Medulla oblongata (tissue), 1 donor: Measurements from ENCODE around the gene CXCR6.

ENCODE experiments used
- DNase-seq: peaks from one replicate; pipeline ENCODE4 v3.0.0-alpha.2; 2015; ENCODE audit errors: extremely low spot score

CXCR6 gene

GRCh38 chr3:45943207-45943846, at the start of gene CXCR6:
Gene CXCR6, plus strand, starts transcription at chr3:45943464. Its CDS starts 3,018 bp downstream, at chr3:45946482.
- DNase-seq, result no peak

DNA sequence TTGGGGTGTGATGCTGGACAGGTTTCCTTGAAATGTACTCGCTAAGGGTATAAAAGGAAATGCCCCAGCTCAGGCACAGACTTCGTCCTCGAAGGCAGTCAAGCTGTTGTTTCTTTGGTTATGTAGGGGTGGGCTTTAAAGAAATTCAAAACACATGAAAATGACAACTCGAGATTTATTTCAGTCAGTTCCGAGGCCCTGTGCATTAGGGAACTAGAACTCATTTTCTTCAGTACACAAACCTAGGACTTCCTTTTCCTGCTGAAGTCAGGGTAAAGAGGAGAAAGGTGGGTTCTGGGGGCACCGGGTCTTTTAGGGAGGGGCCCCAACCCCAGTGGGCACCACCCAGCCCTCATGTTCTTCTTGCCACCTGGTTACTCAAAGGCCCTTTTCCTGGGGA, 49.2 kb upstream of the CXCR6 start:
- DNase-seq, result peak; percentile 9

DNA sequence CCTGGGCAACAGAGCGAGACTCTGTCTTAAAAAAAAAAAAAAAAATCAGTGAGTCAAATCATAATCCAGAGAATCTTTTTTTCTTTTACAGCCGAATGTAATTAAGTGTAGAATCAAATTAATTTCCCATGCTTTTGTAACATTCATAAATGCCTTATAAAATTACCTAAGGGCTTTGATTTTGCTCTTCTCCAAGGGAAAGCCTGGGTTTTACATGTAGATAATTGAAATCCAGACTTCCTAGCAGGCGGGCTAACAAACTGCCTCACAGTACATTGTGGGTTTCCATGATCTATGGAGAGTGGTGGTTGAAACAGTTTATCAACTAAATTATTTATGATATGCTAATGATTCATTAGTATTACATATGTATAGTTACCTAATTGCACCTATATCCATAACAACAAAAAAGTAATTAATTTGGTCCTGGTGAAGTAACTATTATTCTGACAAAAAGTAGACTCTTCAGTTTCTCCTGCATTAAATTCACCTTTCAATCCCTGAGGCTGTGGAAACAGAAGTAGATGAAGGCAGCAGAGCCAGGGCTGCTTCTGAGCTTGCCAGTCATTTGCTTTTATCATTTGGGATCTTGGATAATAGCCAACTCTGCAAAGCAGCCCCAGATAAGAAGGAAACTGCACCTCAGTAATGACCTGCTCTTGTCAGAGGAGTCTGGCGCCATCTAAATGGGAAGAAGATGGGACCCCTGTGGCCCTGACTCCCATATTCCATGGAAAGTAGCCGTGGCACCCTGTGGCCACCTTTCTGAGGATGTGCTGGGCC, 47.4 kb upstream of the CXCR6 start:
- DNase-seq, result no peak

GRCh38 chr3:45896956-45897355, 46.3 kb upstream of the CXCR6 start:
- DNase-seq, result no peak

- DNase-seq, result no peak
These were observed 38.3 kb upstream of the CXCR6 start for GRCh38 chr3:45904931-45905330.

DNA sequence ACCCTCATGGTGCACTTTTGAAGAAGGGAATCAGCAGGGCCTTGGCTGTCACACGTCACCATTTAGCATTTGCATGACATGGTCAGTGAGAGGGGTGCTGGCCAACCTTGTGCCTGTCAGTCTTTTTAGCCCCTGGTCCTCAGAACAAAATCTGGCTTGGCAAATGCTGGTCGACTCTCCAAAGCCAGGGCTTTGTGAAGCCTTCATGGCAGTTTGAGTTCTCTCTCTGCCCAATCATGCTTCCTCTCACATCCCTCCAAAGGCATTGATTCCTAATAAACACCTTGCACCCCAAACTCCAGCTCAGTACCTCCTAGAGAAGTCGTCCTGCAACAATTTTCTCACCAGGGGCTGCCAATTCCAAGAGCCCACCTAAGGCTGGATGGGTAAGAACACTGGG, 37.5 kb upstream of the CXCR6 start:
- DNase-seq, result no peak

DNA sequence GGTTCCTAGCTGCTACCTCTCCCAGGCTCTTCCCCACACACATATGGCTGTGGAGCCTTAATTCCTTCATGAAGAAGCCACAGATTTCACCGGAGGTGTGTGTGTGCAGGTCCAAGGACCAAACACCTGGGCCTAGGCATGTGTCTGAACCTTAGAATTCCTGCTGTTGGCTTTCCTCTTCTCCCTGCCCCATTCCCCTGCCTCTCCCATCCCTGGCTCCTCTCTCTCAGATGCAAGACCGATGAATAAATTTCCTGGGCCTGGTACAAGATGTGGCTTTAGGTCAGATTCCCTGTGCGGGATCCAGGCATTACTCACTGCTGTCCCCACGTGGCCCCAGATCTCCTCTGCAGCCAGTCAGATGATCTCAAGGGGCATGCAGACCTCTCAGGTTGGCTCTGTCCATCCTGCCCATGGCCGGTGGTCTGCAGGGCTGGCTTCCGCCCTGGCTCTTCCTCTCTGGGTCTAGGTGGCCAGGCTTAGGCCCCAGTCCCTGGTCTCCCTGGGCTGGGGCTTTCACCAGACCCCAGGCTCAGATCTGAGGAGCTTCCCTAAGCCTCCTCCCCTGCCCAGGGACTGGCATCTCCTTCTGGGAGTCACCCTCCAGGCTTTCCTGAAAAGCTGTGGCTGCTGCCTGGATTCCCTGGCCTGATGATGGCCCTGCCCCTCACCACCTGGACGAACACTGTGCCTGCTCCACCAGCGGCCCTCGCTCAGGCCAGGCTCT, 36.4 kb upstream of the CXCR6 start:
- DNase-seq, result no peak

- DNase-seq, result no peak
These were observed 35.2 kb upstream of the CXCR6 start for GRCh38 chr3:45907769-45908705.

GRCh38 chr3:45908761-45909160, 34.5 kb upstream of the CXCR6 start:
- DNase-seq, result no peak

GRCh38 chr3:45909542-45909941, 33.7 kb upstream of the CXCR6 start:
- no peak for DNase-seq

DNA sequence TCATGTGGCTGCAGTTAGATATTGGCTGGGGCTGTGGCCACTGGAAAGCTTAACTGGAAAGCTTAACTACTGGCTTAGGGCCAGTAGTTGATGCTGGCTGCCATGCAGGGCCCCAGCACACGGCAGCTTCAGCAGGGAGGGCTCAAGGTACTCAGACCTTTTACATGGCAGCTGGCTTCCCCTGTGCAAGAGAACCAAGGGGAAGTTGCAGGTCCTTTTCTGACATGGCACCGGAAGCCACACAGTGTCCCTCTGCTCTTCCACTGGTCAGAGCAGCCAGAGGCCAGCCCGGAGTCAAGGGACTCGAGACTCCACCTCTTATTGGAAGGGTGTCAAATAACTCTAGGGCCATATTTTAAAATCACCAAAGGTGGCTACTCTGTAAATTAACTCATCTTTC, 32.4 kb upstream of the CXCR6 start:
- DNase-seq, result no peak

DNA sequence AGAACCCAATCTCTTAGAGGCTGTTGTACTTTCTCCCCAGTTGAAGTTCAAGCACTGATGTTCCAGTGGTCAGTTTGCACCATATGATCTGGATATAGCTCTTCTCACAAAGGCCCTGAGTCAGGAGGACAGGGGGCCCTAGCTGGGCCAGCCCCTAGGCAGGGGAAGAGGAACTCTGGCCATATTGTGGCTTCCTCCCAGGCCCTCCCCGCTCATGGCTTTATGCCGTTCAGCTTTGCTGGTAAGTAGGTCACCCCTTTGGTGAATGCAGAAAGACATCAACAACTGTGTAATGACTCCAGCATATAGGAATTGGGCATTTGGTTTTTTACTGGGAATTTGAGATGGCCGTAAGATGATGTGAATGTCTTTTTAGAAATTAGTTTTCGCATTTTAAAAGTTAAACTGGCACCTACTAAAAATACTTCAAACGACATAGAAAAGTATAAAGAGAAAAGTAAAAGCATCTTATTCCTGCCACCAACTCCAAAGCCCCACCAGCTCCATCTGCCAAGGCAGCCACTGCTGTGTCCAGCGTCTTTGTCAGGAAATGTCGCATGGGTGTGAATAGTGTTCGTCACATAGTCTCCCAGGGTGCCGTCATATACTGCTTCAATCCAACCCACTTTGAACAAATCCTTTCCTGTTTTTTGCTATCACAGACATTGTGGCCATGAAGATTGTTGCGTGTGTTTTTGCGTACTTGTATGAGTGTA, 31.6 kb upstream of the CXCR6 start:
- DNase-seq, result no peak

DNA sequence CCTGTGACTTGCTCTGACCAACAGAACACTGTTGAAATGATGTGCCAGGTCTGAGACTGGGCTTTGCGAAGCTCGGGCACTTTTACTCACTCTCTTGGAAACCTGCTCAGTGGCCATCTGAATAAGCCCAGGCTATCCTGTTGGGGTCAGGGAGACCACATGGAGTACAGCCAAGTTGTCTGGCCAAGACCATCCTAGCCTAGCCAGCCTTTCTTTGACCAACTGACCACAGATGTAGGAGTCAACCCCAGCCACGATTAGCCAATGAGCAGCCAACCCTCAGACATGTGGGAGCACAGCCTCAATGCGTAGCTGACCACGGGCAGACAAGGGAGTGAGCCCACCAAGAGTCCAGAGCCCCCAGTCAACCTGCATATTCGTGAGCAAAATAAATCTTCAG, 30.8 kb upstream of the CXCR6 start:
- DNase-seq, result no peak

DNA sequence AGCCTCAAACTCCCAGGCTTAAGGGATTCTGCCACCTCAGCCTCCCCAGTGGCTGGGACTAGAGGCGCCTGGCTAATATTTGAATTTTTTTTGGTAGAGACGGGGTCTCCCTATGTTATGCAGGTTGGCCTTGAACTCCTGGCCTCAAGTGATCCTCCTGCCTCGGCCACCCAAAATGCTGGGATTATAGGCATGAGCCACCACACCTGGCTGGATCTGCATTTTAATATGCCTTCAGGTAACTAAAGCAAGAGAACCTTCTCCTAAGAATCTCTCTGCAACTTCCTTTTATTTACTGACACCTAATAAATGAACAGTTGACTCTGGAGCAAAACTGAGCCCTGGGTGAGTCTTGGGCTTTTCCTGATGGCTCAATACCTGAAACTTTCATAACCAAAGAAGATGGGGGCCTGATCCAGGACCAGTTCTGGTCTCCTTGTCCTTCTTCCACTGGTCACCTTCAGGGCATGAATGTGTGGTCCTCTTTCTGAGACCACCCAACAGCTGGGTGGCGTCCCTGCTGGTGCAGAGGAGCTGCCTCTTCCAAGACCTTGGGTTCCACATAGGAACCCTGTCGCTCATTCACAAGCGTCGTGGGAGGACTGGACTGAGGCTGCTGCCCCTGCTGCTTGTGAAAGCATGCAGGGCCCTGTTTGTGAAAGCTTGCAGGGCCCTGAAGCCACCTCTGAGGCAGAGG, 28.8 kb upstream of the CXCR6 start:
- no peak for DNase-seq

GRCh38 chr3:45915059-45915439, 28.2 kb upstream of the CXCR6 start:
- DNase-seq, result no peak

- DNase-seq, result no peak
These were observed 27.6 kb upstream of the CXCR6 start for GRCh38 chr3:45915518-45916231.

DNA sequence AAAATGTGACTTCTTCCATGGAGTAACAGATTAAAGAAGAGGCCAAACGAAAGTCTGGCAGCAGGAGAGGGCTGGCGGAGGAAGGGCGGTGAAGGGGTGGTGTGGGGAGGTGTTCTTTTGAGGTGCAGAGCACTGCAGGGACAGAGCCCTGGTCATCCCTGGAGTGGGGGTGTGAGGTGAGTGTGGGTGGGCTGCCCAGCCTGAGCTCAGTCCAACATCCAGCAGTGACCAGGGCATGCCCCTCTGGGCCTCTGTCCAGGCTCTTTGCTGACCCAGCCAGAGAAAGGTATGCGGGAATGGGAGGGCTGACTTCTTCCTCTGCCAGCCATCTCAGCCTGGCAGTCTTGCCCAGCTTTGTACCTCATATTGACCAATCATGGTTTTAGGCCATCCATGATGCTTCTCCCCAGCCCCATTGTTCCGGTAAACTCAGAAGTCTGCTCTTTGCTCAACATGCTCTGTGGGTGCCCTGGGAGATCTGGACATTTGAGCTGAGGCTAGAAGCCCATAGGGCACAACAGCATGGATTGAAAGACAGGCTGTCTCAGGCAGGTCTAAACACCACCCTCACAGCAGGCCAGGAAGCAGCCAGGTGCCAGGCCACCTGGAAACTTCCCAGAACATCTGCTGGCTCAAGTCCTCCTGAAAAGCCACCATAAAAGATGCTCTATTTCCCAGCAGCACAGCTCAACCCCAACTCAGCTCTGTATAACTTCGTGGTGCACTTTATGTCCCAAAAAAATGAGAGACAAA, 25.9 kb upstream of the CXCR6 start:
- DNase-seq, result no peak

- no peak for DNase-seq
These were observed 21.9 kb upstream of the CXCR6 start for GRCh38 chr3:45921158-45922038.
